SK-N-SH treated with all-trans-retinoic acid at 6 μM for 48 hours (cell line): ENCODE data around the gene TMEM185A.

Source experiments
- ATAC-seq: fragments of 200-7000 bp; cut with Tn5 transposase; 3 replicates; pipeline ENCODE4 v1.9.1; 2020; ENCODE audit warnings: mild to moderate bottlenecking, moderate library complexity
- ARNTL ChIP-seq: fragments of 450-650 bp; formaldehyde crosslinking; IDR thresholded peaks from 2 replicates; pipeline ENCODE4 v1.5.0; 2020; ENCODE audit warnings: low read depth, mild to moderate bottlenecking, moderate library complexity, borderline replicate concordance
- BACH2 ChIP-seq: fragments of 250-450 bp; sonication (Bioruptor Pico); IDR thresholded peaks from 2 replicates; pipeline ENCODE4 v1.9.0; 2021; ENCODE audit warnings: mild to moderate bottlenecking, borderline replicate concordance
- CREB5 ChIP-seq: fragments of 250-450 bp; sonication (Bioruptor Pico); IDR thresholded peaks from 2 replicates; pipeline ENCODE4 v1.5.1; 2020; ENCODE audit warnings: low read depth, mild to moderate bottlenecking, moderate library complexity
- CSDC2 ChIP-seq: fragments of 250-450 bp; sonication (Bioruptor Pico); IDR thresholded peaks from 2 replicates; pipeline ENCODE4 v1.5.0; 2020; ENCODE audit warnings: mild to moderate bottlenecking, moderate library complexity
- CSRNP3 ChIP-seq: fragments of 250-450 bp; sonication (Bioruptor Pico); IDR thresholded peaks from 2 replicates; pipeline ENCODE4 v1.5.1; 2021; ENCODE audit warnings: mild to moderate bottlenecking, moderate library complexity
- GLIS3 ChIP-seq: fragments of 250-450 bp; sonication (Bioruptor Pico); IDR thresholded peaks from 2 replicates; pipeline ENCODE4 v1.5.0; 2020; ENCODE audit warnings: mild to moderate bottlenecking, moderate library complexity
- OSR1 ChIP-seq: fragments of 250-450 bp; sonication (Bioruptor Pico); IDR thresholded peaks from 2 replicates; pipeline ENCODE4 v1.8.0; 2022; ENCODE audit warnings: moderate library complexity, mild to moderate bottlenecking, inconsistent platforms
- PATZ1 ChIP-seq: fragments of 250-450 bp; sonication (Bioruptor Pico); IDR thresholded peaks from 2 replicates; pipeline ENCODE4 v1.8.0; 2020; ENCODE audit warnings: mild to moderate bottlenecking, moderate library complexity, borderline replicate concordance
- POU6F1 ChIP-seq: fragments of 250-450 bp; sonication (Bioruptor Pico); IDR thresholded peaks from 2 replicates; pipeline ENCODE4 v1.8.0; 2021; ENCODE audit warnings: low read depth, mild to moderate bottlenecking, moderate library complexity, borderline replicate concordance
- PPARA ChIP-seq: fragments of 250-450 bp; sonication (Bioruptor Pico); IDR thresholded peaks from 2 replicates; pipeline ENCODE4 v1.5.0; 2020; ENCODE audit warnings: mild to moderate bottlenecking, borderline replicate concordance
- RARB ChIP-seq: fragments of 250-450 bp; sonication (Bioruptor Pico); IDR thresholded peaks from 2 replicates; pipeline ENCODE4 v1.8.0; 2021; ENCODE audit warnings: mild to moderate bottlenecking, moderate library complexity
- SNAI2 ChIP-seq: fragments of 250-450 bp; sonication (Bioruptor Pico); IDR thresholded peaks from 2 replicates; pipeline ENCODE4 v1.5.0; 2020; ENCODE audit warnings: mild to moderate bottlenecking, moderate library complexity
- TCF4 ChIP-seq: fragments of 250-450 bp; sonication (Bioruptor Pico); IDR thresholded peaks from 2 replicates; pipeline ENCODE4 v1.8.0; 2021; ENCODE audit warnings: mild to moderate bottlenecking, moderate library complexity, borderline replicate concordance
- TOX ChIP-seq: fragments of 250-450 bp; sonication (Bioruptor Pico); IDR thresholded peaks from 2 replicates; pipeline ENCODE4 v1.8.0; 2021; ENCODE audit warnings: mild to moderate bottlenecking, moderate library complexity, borderline replicate concordance
- TSHZ2 ChIP-seq: fragments of 250-450 bp; sonication (Bioruptor Pico); IDR thresholded peaks from 2 replicates; pipeline ENCODE4 v1.5.0; 2020; ENCODE audit warnings: mild to moderate bottlenecking, moderate library complexity
- ZC3H10 ChIP-seq: fragments of 250-450 bp; sonication (Bioruptor Pico); IDR thresholded peaks from 2 replicates; pipeline ENCODE4 v1.5.1; 2021; ENCODE audit warnings: mild to moderate bottlenecking, moderate library complexity
- ZFP3 ChIP-seq: fragments of 250-450 bp; sonication (Bioruptor Pico); IDR thresholded peaks from 2 replicates; pipeline ENCODE4 v1.5.0; 2020; ENCODE audit warnings: mild to moderate bottlenecking, moderate library complexity
- ZFP30 ChIP-seq: fragments of 450-650 bp; formaldehyde crosslinking; IDR thresholded peaks from 2 replicates; pipeline ENCODE4 v1.5.0; 2022; ENCODE audit warnings: mild to moderate bottlenecking, moderate library complexity
- ZNF565 ChIP-seq: fragments of 450-650 bp; formaldehyde crosslinking; conservative IDR thresholded peaks from 2 replicates; pipeline ENCODE4 v1.5.0; 2020; ENCODE audit warnings: low read depth, mild to moderate bottlenecking, moderate library complexity
- ZNF8 ChIP-seq: fragments of 450-650 bp; formaldehyde crosslinking; IDR thresholded peaks from 2 replicates; pipeline ENCODE4 v1.5.0; 2020; ENCODE audit warnings: mild to moderate bottlenecking, moderate library complexity

Gene TMEM185A

GRCh38 chrX:149633511-149633910 lies 1.9 kb upstream of the TMEM185A start (continued):
- TF ChIP-seq BACH2 = no peak

- TF ChIP-seq ARNTL (CRISPR knock-in tag) (no peak), CREB5 (CRISPR knock-in tag) (no peak)
- TF ChIP-seq, all 23 proteins: peak for 0
- ATAC-seq = peak; percentile 91
Observed at GRCh38 chrX:149630681-149631233, 835 bp downstream of the TMEM185A start.

- no peak for TF ChIP-seq RARB (CRISPR knock-in tag)
- TF ChIP-seq TSHZ2 (CRISPR knock-in tag) = no peak
- TF ChIP-seq SNAI2 (CRISPR knock-in tag) = no peak
- no peak for TF ChIP-seq ZNF565 (CRISPR knock-in tag)
- TF ChIP-seq TOX = no peak
- no peak for TF ChIP-seq CREB5 (CRISPR knock-in tag)
- TF ChIP-seq PPARA (CRISPR knock-in tag) = no peak
- no peak for TF ChIP-seq CSDC2
- TF ChIP-seq ZNF8 (CRISPR knock-in tag) = no peak
- TF ChIP-seq ZFP30 (CRISPR knock-in tag) = no peak
- no peak for ATAC-seq
Observed at GRCh38 chrX:149629730-149630387, 1.7 kb downstream of the TMEM185A start.

- no peak for ATAC-seq
- TF ChIP-seq CSDC2 (no peak), POU6F1 (CRISPR knock-in tag) (no peak), CSRNP3 (no peak), PATZ1 (CRISPR knock-in tag) (no peak), SNAI2 (CRISPR knock-in tag) (no peak), TCF4 (no peak), TOX (no peak), ARNTL (CRISPR knock-in tag) (no peak), CREB5 (CRISPR knock-in tag) (no peak), ZFP30 (CRISPR knock-in tag) (no peak), ZNF565 (CRISPR knock-in tag) (no peak), ZFP3 (CRISPR knock-in tag) (no peak), GLIS3 (CRISPR knock-in tag) (no peak), OSR1 (CRISPR knock-in tag) (no peak), ZC3H10 (CRISPR knock-in tag) (no peak), TSHZ2 (CRISPR knock-in tag) (no peak)
Observed at GRCh38 chrX:149628768-149629167, 2.8 kb downstream of the TMEM185A start.
